GM23338 (cell line): ENCODE measurements around the gene CSNK2B. TPM values are rescaled to one million over a fixed set of nuclear protein-coding genes. Genes with fewer than 3 reads are reported as not detected.

Experiments
- ATAC-seq: fragments of 200-7000 bp; cut with Tn5 transposase; 3 replicates; pipeline ENCODE4 v1.9.1; 2020
- DNase-seq: peaks from one replicate; pipeline ENCODE4 v3.0.0-alpha.2; 2015; ENCODE audit warnings: low spot score
- H2AFZ ChIP-seq: fragments of 200-600 bp; sonication (generic); 2 replicates; pipeline ENCODE4 v1.8.0; 2016; ENCODE audit warnings: antibody characterized with exemption, mild to moderate bottlenecking, moderate library complexity
- H3F3A ChIP-seq: fragments of 200-600 bp; sonication (generic); replicated peaks from 2 replicates; pipeline ENCODE4 v1.8.0; 2017; ENCODE audit warnings: antibody characterized with exemption, mixed run types, low read depth
- H3K27ac ChIP-seq: fragments of 200-600 bp; sonication (generic); 2 replicates; pipeline ENCODE4 v1.6.1; 2016; ENCODE audit warnings: low read depth
- H3K27me3 ChIP-seq: fragments of 200-600 bp; sonication (generic); 2 replicates; pipeline ENCODE4 v1.8.0; 2016; ENCODE audit warnings: mild to moderate bottlenecking, mixed run types, moderate library complexity; ENCODE audit not compliant: insufficient read depth
- H3K36me3 ChIP-seq: fragments of 200-600 bp; sonication (generic); 2 replicates; pipeline ENCODE4 v1.8.0; 2016; ENCODE audit warnings: mild to moderate bottlenecking; ENCODE audit not compliant: insufficient read depth
- H3K4me1 ChIP-seq: fragments of 200-600 bp; sonication (generic); 2 replicates; pipeline ENCODE4 v1.8.0; 2016; ENCODE audit warnings: mild to moderate bottlenecking, moderate library complexity; ENCODE audit not compliant: insufficient read depth
- H3K4me2 ChIP-seq: fragments of 200-600 bp; sonication (generic); 2 replicates; pipeline ENCODE4 v1.7.1; 2017; ENCODE audit warnings: mixed run types
- H3K4me3 ChIP-seq: fragments of 200-600 bp; sonication (generic); 2 replicates; pipeline ENCODE4 v1.6.1; 2016; ENCODE audit warnings: mixed run types
- H3K79me2 ChIP-seq: fragments of 200-600 bp; sonication (generic); replicated peaks from 2 replicates; pipeline ENCODE4 v1.8.0; 2017; ENCODE audit warnings: mild to moderate bottlenecking; ENCODE audit not compliant: insufficient read depth
- H3K9me2 ChIP-seq: fragments of 200-600 bp; sonication (generic); 2 replicates; pipeline ENCODE4 v1.8.0; 2017; ENCODE audit not compliant: insufficient read depth
- H4K20me1 ChIP-seq: fragments of 200-600 bp; sonication (generic); replicated peaks from 2 replicates; pipeline ENCODE4 v1.8.0; 2017; ENCODE audit warnings: mild to moderate bottlenecking; ENCODE audit not compliant: insufficient read depth
- H3K27ac Mint-ChIP-seq: 2 replicates; pipeline ENCODE4 v1.8.0; 2020; ENCODE audit warnings: inconsistent platforms, mild to moderate bottlenecking, moderate library complexity, mixed read lengths
- H3K27me3 Mint-ChIP-seq: 3 replicates; pipeline ENCODE4 v1.8.0; 2022; ENCODE audit warnings: low read depth, mild to moderate bottlenecking, moderate library complexity, mixed read lengths, inconsistent platforms; ENCODE audit not compliant: insufficient read depth, poor library complexity
- H3K36me3 Mint-ChIP-seq: 3 replicates; pipeline ENCODE4 v1.8.0; 2021; ENCODE audit warnings: low read depth, mild to moderate bottlenecking, inconsistent platforms, moderate library complexity, mixed read lengths
- H3K4me1 Mint-ChIP-seq: 3 replicates; pipeline ENCODE4 v1.8.0; 2020; ENCODE audit warnings: mild to moderate bottlenecking, inconsistent platforms, mixed read lengths
- H3K4me3 Mint-ChIP-seq: 3 replicates; pipeline ENCODE4 v1.8.0; 2021; ENCODE audit warnings: moderate library complexity, mild to moderate bottlenecking, inconsistent platforms, mixed read lengths
- H3K9me3 Mint-ChIP-seq: 3 replicates; pipeline ENCODE4 v1.8.0; 2020; ENCODE audit warnings: moderate library complexity, mild to moderate bottlenecking, inconsistent platforms, mixed read lengths
- CREB1 ChIP-seq: fragments of 250-450 bp; sonication (Bioruptor Pico); IDR thresholded peaks from 2 replicates; pipeline ENCODE4 v1.5.0; 2020; ENCODE audit warnings: low read depth, mild to moderate bottlenecking, moderate library complexity
- EZH2 ChIP-seq: fragments of 200-600 bp; sonication (generic); IDR thresholded peaks from one replicate; pipeline ENCODE4 v1.8.0; 2017; ENCODE audit warnings: antibody characterized with exemption, mild to moderate bottlenecking, low read depth; ENCODE audit not compliant: unreplicated experiment
- EZH2phosphoT487 ChIP-seq: fragments of 200-600 bp; sonication (generic); IDR thresholded peaks from one replicate; pipeline ENCODE4 v1.8.1; 2018; ENCODE audit warnings: antibody characterized with exemption; ENCODE audit not compliant: unreplicated experiment
- JUNB ChIP-seq: IDR thresholded peaks from one replicate; pipeline ENCODE4 v1.6.1; 2016; ENCODE audit warnings: antibody characterized with exemption; ENCODE audit not compliant: unreplicated experiment
- NANOG ChIP-seq: IDR thresholded peaks from 2 replicates; pipeline ENCODE4 v1.6.1; 2016; ENCODE audit warnings: antibody characterized with exemption, borderline replicate concordance
- POLR2AphosphoS5 ChIP-seq: IDR thresholded peaks from 2 replicates; pipeline ENCODE4 v1.6.1; 2016; ENCODE audit warnings: antibody characterized with exemption, low read depth
- STAT1 ChIP-seq: IDR thresholded peaks from one replicate; pipeline ENCODE4 v1.6.1; 2016; ENCODE audit warnings: antibody characterized with exemption; ENCODE audit not compliant: unreplicated experiment
- ZNF114 ChIP-seq: fragments of 250-450 bp; sonication (Bioruptor Pico); IDR thresholded peaks from 2 replicates; pipeline ENCODE4 v1.5.0; 2020; ENCODE audit warnings: mild to moderate bottlenecking, moderate library complexity
- ZNF331 ChIP-seq: fragments of 250-450 bp; sonication (Bioruptor Pico); IDR thresholded peaks from 2 replicates; pipeline ENCODE4 v1.5.0; 2020; ENCODE audit warnings: low read depth, mild to moderate bottlenecking, moderate library complexity
- polyA plus RNA-seq: library from polyadenylated mRNA; unstranded; fragments of >200 nt; fragmentation: Nextera tagmentation; extraction: Ambion mirVana; gene quantifications from 2 replicates; pipeline ENCODE4 v1.2.1, GENCODE V29; 2016
- total RNA-seq: library from RNA; depleted of rRNA; stranded (reverse); fragments of >200 nt; shearing (Covaris generic); gene quantifications from 2 replicates; pipeline ENCODE4 v1.2.3, GENCODE V29; 2014
- TF ChIP-seq, protein P1 (sequence below): fragments of 250-450 bp; sonication (Bioruptor Pico); IDR thresholded peaks from 2 replicates; pipeline ENCODE4 v1.5.0; 2020; ENCODE audit warnings: mild to moderate bottlenecking, moderate library complexity
- TF ChIP-seq, protein P2 (sequence below): IDR thresholded peaks from 2 replicates; pipeline ENCODE4 v1.6.1; 2016; ENCODE audit warnings: antibody characterized with exemption
- TF ChIP-seq, protein P3 (sequence below), 2 experiments: fragments of 200-600 bp in 1 of 2; sonication (generic) in 1 of 2; conservative IDR thresholded peaks; 2 replicates each; pipeline versions ENCODE4 v1.5.1 to v1.6.1; 2016 to 2017; ENCODE audit warnings: antibody characterized with exemption in 2 of 2, low read depth in 2 of 2, mild to moderate bottlenecking in 2 of 2, moderate library complexity in 1 of 2
- TF ChIP-seq, protein P4 (sequence below): IDR thresholded peaks from one replicate; pipeline ENCODE4 v1.6.1; 2018; ENCODE audit warnings: antibody characterized with exemption; ENCODE audit not compliant: unreplicated experiment

Gene CSNK2B
- total and polyA plus RNA-seq, 2 experiments from 2014 or later, result 260 to 271 TPM

DNA sequence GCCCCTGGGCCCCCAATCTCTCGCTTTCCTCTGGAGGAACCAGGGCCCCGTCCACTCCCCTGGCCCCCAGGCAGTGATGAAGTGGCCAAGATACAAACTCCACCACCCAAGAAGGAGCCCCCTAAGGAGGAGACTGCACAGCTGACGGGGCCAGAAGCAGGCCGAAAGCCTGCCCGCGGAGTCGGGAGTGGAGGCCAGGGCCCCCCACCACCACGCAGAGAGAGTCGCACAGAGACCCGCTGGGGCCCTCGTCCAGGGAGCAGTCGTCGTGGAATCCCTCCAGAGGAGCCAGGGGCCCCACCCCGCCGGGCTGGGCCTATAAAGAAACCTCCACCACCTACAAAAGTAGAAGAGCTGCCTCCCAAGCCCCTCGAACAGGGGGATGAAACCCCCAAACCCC is 34.7 kb upstream of the CSNK2B start:
- no peak overlapping the region for H2AFZ ChIP-seq
- peaks cover 99% of the 10 kb centered on the region for H3K36me3 Mint-ChIP-seq
- H4K20me1 ChIP-seq, result peaks cover 49% of the 10 kb centered on the region
- no peaks in the 10 kb centered on the region for H3K4me1 Mint-ChIP-seq
- no peaks in the 10 kb centered on the region; the same call in 2 of the 3 replicates for H3K9me3 Mint-ChIP-seq
- TF ChIP-seq NANOG (no peak), ZNF114 (CRISPR knock-in tag) (no peak), JUNB (no peak), ZNF331 (CRISPR knock-in tag) (no peak), EZH2phosphoT487 (no peak), CREB1 (CRISPR knock-in tag) (no peak), POLR2AphosphoS5 (no peak), EZH2 (no peak), STAT1 (no peak)
- TF ChIP-seq, protein P1, sequence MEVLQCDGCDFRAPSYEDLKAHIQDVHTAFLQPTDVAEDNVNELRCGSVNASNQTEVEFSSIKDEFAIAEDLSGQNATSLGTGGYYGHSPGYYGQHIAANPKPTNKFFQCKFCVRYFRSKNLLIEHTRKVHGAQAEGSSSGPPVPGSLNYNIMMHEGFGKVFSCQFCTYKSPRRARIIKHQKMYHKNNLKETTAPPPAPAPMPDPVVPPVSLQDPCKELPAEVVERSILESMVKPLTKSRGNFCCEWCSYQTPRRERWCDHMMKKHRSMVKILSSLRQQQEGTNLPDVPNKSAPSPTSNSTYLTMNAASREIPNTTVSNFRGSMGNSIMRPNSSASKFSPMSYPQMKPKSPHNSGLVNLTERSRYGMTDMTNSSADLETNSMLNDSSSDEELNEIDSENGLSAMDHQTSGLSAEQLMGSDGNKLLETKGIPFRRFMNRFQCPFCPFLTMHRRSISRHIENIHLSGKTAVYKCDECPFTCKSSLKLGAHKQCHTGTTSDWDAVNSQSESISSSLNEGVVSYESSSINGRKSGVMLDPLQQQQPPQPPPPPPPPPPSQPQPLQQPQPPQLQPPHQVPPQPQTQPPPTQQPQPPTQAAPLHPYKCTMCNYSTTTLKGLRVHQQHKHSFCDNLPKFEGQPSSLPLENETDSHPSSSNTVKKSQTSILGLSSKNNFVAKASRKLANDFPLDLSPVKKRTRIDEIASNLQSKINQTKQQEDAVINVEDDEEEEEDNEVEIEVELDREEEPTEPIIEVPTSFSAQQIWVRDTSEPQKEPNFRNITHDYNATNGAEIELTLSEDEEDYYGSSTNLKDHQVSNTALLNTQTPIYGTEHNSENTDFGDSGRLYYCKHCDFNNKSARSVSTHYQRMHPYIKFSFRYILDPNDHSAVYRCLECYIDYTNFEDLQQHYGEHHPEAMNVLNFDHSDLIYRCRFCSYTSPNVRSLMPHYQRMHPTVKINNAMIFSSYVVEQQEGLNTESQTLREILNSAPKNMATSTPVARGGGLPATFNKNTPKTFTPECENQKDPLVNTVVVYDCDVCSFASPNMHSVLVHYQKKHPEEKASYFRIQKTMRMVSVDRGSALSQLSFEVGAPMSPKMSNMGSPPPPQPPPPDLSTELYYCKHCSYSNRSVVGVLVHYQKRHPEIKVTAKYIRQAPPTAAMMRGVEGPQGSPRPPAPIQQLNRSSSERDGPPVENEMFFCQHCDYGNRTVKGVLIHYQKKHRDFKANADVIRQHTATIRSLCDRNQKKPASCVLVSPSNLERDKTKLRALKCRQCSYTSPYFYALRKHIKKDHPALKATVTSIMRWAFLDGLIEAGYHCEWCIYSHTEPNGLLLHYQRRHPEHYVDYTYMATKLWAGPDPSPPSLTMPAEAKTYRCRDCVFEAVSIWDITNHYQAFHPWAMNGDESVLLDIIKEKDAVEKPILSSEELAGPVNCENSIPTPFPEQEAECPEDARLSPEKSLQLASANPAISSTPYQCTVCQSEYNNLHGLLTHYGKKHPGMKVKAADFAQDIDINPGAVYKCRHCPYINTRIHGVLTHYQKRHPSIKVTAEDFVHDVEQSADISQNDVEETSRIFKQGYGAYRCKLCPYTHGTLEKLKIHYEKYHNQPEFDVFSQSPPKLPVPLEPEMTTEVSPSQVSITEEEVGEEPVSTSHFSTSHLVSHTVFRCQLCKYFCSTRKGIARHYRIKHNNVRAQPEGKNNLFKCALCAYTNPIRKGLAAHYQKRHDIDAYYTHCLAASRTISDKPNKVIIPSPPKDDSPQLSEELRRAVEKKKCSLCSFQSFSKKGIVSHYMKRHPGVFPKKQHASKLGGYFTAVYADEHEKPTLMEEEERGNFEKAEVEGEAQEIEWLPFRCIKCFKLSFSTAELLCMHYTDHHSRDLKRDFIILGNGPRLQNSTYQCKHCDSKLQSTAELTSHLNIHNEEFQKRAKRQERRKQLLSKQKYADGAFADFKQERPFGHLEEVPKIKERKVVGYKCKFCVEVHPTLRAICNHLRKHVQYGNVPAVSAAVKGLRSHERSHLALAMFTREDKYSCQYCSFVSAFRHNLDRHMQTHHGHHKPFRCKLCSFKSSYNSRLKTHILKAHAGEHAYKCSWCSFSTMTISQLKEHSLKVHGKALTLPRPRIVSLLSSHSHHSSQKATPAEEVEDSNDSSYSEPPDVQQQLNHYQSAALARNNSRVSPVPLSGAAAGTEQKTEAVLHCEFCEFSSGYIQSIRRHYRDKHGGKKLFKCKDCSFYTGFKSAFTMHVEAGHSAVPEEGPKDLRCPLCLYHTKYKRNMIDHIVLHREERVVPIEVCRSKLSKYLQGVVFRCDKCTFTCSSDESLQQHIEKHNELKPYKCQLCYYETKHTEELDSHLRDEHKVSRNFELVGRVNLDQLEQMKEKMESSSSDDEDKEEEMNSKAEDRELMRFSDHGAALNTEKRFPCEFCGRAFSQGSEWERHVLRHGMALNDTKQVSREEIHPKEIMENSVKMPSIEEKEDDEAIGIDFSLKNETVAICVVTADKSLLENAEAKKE, result no peak
- TF ChIP-seq, protein P2, sequence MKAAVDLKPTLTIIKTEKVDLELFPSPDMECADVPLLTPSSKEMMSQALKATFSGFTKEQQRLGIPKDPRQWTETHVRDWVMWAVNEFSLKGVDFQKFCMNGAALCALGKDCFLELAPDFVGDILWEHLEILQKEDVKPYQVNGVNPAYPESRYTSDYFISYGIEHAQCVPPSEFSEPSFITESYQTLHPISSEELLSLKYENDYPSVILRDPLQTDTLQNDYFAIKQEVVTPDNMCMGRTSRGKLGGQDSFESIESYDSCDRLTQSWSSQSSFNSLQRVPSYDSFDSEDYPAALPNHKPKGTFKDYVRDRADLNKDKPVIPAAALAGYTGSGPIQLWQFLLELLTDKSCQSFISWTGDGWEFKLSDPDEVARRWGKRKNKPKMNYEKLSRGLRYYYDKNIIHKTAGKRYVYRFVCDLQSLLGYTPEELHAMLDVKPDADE, result no peak
- TF ChIP-seq, protein P3, sequence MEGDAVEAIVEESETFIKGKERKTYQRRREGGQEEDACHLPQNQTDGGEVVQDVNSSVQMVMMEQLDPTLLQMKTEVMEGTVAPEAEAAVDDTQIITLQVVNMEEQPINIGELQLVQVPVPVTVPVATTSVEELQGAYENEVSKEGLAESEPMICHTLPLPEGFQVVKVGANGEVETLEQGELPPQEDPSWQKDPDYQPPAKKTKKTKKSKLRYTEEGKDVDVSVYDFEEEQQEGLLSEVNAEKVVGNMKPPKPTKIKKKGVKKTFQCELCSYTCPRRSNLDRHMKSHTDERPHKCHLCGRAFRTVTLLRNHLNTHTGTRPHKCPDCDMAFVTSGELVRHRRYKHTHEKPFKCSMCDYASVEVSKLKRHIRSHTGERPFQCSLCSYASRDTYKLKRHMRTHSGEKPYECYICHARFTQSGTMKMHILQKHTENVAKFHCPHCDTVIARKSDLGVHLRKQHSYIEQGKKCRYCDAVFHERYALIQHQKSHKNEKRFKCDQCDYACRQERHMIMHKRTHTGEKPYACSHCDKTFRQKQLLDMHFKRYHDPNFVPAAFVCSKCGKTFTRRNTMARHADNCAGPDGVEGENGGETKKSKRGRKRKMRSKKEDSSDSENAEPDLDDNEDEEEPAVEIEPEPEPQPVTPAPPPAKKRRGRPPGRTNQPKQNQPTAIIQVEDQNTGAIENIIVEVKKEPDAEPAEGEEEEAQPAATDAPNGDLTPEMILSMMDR (conservative IDR thresholded peaks at IDR 0.05; ENCODE audit: low read depth in 2 of 2), result no peak
- TF ChIP-seq, protein P4, sequence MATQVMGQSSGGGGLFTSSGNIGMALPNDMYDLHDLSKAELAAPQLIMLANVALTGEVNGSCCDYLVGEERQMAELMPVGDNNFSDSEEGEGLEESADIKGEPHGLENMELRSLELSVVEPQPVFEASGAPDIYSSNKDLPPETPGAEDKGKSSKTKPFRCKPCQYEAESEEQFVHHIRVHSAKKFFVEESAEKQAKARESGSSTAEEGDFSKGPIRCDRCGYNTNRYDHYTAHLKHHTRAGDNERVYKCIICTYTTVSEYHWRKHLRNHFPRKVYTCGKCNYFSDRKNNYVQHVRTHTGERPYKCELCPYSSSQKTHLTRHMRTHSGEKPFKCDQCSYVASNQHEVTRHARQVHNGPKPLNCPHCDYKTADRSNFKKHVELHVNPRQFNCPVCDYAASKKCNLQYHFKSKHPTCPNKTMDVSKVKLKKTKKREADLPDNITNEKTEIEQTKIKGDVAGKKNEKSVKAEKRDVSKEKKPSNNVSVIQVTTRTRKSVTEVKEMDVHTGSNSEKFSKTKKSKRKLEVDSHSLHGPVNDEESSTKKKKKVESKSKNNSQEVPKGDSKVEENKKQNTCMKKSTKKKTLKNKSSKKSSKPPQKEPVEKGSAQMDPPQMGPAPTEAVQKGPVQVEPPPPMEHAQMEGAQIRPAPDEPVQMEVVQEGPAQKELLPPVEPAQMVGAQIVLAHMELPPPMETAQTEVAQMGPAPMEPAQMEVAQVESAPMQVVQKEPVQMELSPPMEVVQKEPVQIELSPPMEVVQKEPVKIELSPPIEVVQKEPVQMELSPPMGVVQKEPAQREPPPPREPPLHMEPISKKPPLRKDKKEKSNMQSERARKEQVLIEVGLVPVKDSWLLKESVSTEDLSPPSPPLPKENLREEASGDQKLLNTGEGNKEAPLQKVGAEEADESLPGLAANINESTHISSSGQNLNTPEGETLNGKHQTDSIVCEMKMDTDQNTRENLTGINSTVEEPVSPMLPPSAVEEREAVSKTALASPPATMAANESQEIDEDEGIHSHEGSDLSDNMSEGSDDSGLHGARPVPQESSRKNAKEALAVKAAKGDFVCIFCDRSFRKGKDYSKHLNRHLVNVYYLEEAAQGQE, result no peak
- H3K36me3 ChIP-seq, result peaks cover 78% of the 10 kb centered on the region
- H3K4me3 Mint-ChIP-seq, result no peak overlapping the region
- H3K4me2 ChIP-seq, result no peak overlapping the region
- peaks cover 67% of the 10 kb centered on the region for H3F3A ChIP-seq
- H3K4me1 ChIP-seq, result no peaks in the 10 kb centered on the region
- ATAC-seq (no peak), DNase-seq (no peak)
- no peak overlapping the region for H3K27ac Mint-ChIP-seq
- peaks cover 6% of the 10 kb centered on the region for H3K27me3 Mint-ChIP-seq
- H3K27me3 ChIP-seq, result no peaks in the 10 kb centered on the region
- no peaks in the 10 kb centered on the region for H3K9me2 ChIP-seq
- H3K27ac ChIP-seq, result no peak overlapping the region
- H3K4me3 ChIP-seq, result no peak overlapping the region
- H3K79me2 ChIP-seq, result peaks cover 32% of the 10 kb centered on the region
